Measurements from ENCODE around the gene IPO4.

- TF ChIP-seq, protein P1, sequence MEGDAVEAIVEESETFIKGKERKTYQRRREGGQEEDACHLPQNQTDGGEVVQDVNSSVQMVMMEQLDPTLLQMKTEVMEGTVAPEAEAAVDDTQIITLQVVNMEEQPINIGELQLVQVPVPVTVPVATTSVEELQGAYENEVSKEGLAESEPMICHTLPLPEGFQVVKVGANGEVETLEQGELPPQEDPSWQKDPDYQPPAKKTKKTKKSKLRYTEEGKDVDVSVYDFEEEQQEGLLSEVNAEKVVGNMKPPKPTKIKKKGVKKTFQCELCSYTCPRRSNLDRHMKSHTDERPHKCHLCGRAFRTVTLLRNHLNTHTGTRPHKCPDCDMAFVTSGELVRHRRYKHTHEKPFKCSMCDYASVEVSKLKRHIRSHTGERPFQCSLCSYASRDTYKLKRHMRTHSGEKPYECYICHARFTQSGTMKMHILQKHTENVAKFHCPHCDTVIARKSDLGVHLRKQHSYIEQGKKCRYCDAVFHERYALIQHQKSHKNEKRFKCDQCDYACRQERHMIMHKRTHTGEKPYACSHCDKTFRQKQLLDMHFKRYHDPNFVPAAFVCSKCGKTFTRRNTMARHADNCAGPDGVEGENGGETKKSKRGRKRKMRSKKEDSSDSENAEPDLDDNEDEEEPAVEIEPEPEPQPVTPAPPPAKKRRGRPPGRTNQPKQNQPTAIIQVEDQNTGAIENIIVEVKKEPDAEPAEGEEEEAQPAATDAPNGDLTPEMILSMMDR (IDR thresholded peaks at IDR 0.05) = no peak
- TF ChIP-seq POLR2A (IDR thresholded peaks at IDR 0.05) = no peak
Observed at GRCh38 chr14:24194873-24195185, 6.2 kb upstream of the IPO4 start.

Data from right lobe of liver (tissue), 4 donors.